Activated CD4-positive, alpha-beta T cell treated with anti-CD3 and anti-CD28 coated beads, Interleukin-2, amount 50 U/mL, for 48 hours (primary cell): ENCODE results near the gene NUAK2.

ENCODE experiments used
- DNase-seq, 2 experiments: peaks; one replicate each; pipeline ENCODE4 v3.0.0-alpha.2; 2020

Gene NUAK2

GRCh38 chr1:205345761-205346160 lies 24.2 kb upstream of the NUAK2 start:
- DNase-seq = no peak

- peak; percentile 48 to 49 for DNase-seq
Observed at GRCh38 chr1:205344066-205344928, 22.8 kb upstream of the NUAK2 start.

GRCh38 chr1:205343431-205344065 lies 22.0 kb upstream of the NUAK2 start:
- DNase-seq = peak in 1 of 2 experiments; percentile 33

- DNase-seq = no peak
Observed at GRCh38 chr1:205342986-205343385, 21.4 kb upstream of the NUAK2 start.

- no peak for DNase-seq
Observed at GRCh38 chr1:205340676-205341075, 19.1 kb upstream of the NUAK2 start.

GRCh38 chr1:205339717-205340116 lies 18.2 kb upstream of the NUAK2 start:
- no peak for DNase-seq

GRCh38 chr1:205339197-205339702 lies 17.7 kb upstream of the NUAK2 start:
- no peak for DNase-seq

GRCh38 chr1:205338011-205338410 lies 16.5 kb upstream of the NUAK2 start:
- DNase-seq = no peak

- DNase-seq = no peak
Observed at GRCh38 chr1:205337481-205337880, 15.9 kb upstream of the NUAK2 start.

GRCh38 chr1:205335692-205336091 lies 14.1 kb upstream of the NUAK2 start:
- DNase-seq = peak; percentile 82 to 87

- DNase-seq = no peak
Observed at GRCh38 chr1:205332015-205332791, 10.7 kb upstream of the NUAK2 start.

GRCh38 chr1:205330150-205330549 lies 8.6 kb upstream of the NUAK2 start:
- no peak for DNase-seq

GRCh38 chr1:205329719-205330118 lies 8.2 kb upstream of the NUAK2 start:
- no peak for DNase-seq

- no peak for DNase-seq
Observed at GRCh38 chr1:205328476-205328875, 6.9 kb upstream of the NUAK2 start.

GRCh38 chr1:205326812-205327466 lies 5.4 kb upstream of the NUAK2 start:
- DNase-seq = no peak

GRCh38 chr1:205325334-205325884 lies 3.9 kb upstream of the NUAK2 start:
- peak; percentile 58 to 70 for DNase-seq

GRCh38 chr1:205324781-205325180 lies 3.2 kb upstream of the NUAK2 start:
- no peak for DNase-seq

GRCh38 chr1:205323794-205324193 lies 2.2 kb upstream of the NUAK2 start:
- DNase-seq = no peak

- DNase-seq = no peak
Observed at GRCh38 chr1:205321959-205322283, 376 bp upstream of the NUAK2 start.

- peak; percentile 29 to 46 for DNase-seq
Observed at GRCh38 chr1:205319081-205320018, 2.2 kb downstream of the NUAK2 start.

- DNase-seq = no peak
Observed at GRCh38 chr1:205318231-205318991, 3.1 kb downstream of the NUAK2 start.
